ENCODE measurements around the gene VEZT.

Gene VEZT

DNA sequence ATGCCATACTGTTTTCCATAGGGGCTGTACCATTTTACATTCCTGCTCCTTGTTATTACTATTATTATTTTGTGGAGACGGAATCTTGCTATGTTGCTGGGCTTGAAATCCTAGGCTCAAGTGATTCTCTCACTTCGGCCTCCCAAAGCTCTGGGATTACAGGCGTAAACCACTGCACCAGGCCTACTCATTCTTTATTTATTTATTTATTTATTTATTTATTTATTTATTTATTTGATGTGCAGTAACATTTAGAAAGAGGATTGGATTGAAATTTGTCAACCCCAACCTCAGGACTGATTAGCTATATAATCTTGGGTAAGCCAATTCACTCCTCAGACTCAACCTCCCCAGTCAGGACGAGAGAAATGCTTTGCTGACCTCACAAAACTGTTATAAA is 107.9 kb downstream of the VEZT start:
- DNase-seq = no peak

DNA sequence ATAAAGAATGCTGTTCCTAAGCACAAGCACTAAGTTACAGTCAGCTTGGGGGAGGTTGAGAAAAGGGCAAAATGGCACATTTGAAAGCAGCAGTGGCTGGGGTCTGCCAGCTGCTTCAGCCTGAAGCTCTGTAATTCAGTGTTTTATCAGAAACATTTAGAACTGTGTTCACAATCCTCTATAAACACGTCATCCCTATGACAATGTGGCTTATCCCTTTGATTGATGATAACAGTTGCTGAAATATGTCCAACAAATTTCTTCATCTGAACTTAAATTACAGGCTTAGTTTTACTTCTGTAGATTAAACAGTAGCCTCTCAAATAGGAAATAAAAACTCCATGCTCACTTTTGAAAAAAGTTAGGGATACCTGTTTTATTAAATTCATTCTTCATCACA is 108.8 kb downstream of the VEZT start:
- DNase-seq = no peak

DNA sequence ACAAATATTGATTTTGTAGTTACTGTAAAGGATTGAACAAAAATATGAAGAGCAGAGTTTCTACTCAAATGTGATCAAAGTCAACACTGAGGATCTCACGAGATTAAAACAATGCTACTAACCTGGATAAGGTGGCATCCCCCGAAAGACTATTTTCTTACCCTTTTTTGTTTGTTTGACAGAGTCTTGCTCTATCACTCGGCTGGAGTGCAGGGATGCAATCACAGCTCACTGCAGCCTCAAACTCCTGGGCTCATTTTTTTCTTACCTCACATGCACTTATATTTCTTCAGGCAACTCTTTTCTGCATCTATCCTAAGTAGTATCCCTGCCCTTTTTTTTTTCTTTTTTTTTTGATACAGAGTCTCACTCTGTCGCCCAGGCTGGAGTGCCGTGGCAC is 109.2 kb downstream of the VEZT start:
- no peak for DNase-seq

- DNase-seq = no peak
Observed at GRCh38 chr12:95328708-95329107, 111.1 kb downstream of the VEZT start.

GRCh38 chr12:95335948-95336347 is 118.3 kb downstream of the VEZT start:
- no peak for DNase-seq

GRCh38 chr12:95336387-95337067 is 118.9 kb downstream of the VEZT start:
- DNase-seq = no peak

GRCh38 chr12:95337146-95337545 is 119.5 kb downstream of the VEZT start:
- no peak for DNase-seq

DNA sequence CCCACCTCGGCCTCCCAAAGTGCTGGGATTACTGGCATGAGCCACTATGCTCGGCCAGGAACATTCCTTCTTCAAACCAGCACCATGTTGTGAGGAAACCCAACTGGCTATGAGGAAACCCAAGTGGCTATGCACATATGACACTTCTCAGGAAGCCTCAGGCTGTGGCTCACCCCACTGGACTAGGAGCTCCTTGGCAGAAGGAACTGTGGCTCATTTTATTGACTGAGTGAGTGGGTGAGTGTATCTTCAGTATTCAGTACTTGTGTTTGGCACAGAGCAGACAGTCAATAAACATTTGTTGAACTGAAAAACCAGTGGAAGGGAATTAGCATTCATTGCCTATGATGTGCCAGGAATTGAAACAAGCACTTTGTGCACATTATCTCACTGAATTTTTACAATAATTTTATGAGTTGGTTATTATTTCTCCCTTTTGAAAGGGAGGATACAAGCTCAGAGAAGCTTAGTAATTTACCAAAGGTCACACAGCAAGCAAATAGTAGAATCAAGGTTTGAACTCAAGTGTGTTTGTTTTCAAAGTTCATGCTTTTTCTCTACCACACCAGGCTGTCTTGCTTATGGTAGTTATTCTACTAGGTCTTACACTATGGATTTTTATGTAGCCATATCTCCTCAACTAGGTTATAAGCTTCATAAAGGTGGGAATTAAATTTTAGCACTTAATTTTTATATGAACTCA is 121.6 kb downstream of the VEZT start:
- DNase-seq = no peak

GRCh38 chr12:95342008-95342407 is 124.4 kb downstream of the VEZT start:
- no peak for DNase-seq

DNA sequence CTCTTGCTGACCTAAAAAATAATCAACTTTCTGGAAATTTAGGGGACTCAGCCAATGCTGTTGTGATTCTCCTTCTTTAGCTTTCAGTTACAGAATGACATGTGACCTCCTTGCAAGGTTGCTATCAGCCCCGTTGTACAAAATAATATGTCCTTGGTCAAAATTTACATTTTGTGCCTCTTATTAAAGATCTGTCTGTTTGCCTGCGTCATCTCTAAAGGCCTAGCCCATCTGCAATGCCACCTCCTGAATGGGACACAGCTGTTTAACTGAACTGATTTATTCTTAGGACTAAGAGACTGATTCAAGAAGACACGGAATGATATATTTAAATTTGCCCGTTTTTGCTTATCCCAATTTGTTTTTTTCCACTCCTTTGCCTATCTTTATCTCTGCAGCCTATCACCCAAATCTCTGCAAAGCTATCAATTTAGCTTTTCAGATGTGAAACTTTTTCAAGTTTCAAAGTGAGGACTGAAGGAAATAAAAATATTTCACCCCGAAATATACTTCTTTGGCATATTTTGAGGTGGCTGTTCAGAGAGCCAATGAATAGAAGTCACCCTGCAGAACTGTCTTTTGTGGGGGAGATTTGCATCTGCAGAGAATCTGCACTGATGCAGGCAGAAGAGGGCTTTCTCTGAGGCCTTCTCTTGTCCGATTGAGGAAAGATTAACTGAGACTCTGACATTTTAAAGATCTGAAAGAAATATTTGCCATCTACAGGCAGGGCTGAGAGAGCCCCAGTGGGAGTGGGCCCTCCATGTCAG is 126.0 kb downstream of the VEZT start:
- no peak for DNase-seq

DNA sequence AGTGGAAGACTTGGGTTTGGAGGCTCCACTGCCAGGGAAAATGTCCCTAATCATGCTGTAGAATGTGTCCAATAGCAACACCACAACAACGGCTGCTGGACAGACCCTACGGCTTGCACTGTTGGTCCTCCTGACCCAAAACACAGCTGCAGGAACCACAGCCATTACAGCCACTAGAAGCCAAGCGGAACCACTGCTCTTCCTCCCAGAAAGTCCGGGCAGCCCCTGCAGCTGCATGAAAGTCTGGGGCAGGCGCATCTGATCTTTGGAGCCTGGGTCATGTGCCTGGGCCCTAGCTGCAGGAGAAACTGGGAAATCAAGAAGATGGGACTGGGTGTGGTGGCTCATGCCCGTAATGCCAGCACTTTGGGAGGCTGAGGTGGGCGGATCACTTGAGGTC is 131.7 kb downstream of the VEZT start:
- DNase-seq = no peak

DNA sequence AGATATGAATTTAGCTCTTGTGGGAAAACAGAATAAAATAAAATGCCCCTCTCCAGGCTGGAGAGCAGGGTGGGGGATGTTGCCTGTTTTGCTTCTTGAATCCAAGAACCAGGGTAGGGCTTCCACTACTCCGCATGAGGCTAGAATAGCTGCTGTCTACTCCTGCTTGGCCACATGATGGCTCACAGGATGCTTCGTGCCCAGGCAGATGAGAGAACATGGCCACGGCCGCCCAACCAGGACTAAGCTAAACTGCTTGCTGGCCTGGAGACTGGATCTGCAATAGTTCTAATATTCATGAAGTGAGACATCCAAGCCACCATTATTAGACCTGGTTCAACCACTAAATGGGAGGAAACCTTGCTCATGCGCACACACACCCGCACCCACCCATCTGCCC is 134.1 kb downstream of the VEZT start:
- DNase-seq = no peak

Measured in SW 1271 (cell line).